ENCODE results near the gene SH2D2A.

SH2D2A gene

GRCh38 chr1:156851779-156852417 is 35.2 kb upstream of the SH2D2A start:
- TF ChIP-seq CTCF (conservative IDR thresholded peaks at IDR 0.05; ENCODE audit: low read depth): no peak
- ChIA-PET CTCF (interaction anchor here (1.1 to 1.4 kb wide), 2 partner anchors 13 to 14 kb away, joined by 3 read pairs; no protein-coding TSS in a partner anchor), POLR2A (ENCODE audit: low non-redundant PET) (no interaction called here)
- DNase-seq (ENCODE audit: low spot score): no peak
- H3K27ac ChIP-seq: no peak overlapping the region

DNA sequence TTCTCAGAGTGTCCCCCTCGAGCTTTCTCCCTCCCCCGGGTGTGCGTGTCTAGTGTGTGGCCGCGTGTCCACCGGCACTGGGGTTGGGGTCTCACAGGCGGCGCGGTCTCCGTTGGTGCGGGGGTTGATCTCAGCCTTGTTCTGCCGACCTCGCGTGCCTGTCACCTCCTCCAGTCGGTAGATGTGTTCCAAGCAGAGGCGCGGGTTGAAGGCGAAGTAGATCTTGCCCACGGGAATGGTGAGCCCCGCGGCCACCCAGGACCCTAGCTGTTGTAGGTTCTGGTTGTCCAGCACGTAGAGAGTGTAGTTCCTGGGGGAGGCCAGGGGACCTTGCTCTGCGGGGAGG is 32.5 kb upstream of the SH2D2A start:
- CTCF ChIA-PET: interaction anchor here (1.9 to 3.6 kb wide), 2 partner anchors 10 to 11 kb away, joined by 14 to 18 read pairs; partner anchors contain the start of gene NTRK1
- TF ChIP-seq CTCF (conservative IDR thresholded peaks at IDR 0.05; ENCODE audit: low read depth): no peak
- POLR2A ChIA-PET (ENCODE audit: low non-redundant PET): no interaction called here

GRCh38 chr1:156848461-156849150 is 32.0 kb upstream of the SH2D2A start:
- H3K27ac ChIP-seq: no peak overlapping the region
- no peak for DNase-seq (ENCODE audit: low spot score)
- POLR2A ChIA-PET (ENCODE audit: low non-redundant PET): no interaction called here
- no peak for TF ChIP-seq CTCF (conservative IDR thresholded peaks at IDR 0.05; ENCODE audit: low read depth)
- CTCF ChIA-PET: interaction anchor here (1.9 to 3.6 kb wide), 2 partner anchors 10 to 12 kb away, joined by 14 to 18 read pairs; partner anchors contain the start of gene NTRK1

More for the DNA sequence above, 32.5 kb upstream of the SH2D2A start:
- DNase-seq (ENCODE audit: low spot score): no peak
- no peak overlapping the region for H3K27ac ChIP-seq

DNA sequence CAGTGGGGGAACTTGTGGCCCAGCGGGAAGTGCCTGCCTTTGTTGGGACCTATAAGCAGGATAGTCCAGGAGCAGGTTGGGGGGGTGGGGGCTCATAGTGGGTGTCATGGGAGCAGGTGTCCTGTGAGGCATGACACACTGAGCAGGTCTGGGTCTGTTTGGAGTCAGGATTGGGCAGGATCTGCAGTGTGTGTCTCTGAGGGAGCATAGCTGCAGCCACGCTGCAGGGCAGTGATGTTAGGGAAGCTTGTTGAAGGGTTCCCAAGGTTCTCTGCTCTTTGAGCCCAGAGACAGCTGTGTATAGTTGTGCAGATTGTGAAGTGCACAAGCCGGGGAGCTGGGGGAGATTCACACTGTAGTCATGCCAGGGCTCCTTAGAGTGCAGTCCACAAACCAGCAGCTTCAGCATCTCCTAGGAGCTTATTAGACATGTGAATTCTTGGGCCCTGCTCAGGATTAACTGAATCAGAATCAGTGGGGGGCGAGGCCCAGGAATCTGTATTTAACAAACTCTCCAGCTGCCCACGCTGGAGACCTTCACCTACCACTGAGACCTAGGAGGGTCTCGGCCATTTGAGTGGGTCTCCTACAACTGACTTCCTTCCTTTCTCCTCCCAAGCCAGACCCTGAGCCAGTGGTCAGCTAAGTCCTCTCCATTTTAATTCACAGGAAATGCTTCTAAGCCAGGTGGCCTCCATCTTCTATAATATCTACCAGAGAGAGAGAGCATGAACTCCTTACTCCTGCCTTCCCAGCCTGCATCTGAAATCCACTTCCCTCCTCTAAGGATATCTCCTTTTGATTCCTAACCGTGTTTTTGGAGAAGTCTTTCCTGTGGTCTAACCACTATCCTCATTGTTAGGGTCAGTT is 31.2 kb upstream of the SH2D2A start:
- ChIA-PET POLR2A (ENCODE audit: low non-redundant PET) (no interaction called here), CTCF (interaction anchor here (1.9 to 3.6 kb wide), 2 partner anchors 9 to 12 kb away, joined by 14 to 18 read pairs; partner anchors contain the start of gene NTRK1)
- TF ChIP-seq CTCF (conservative IDR thresholded peaks at IDR 0.05; ENCODE audit: low read depth): no peak
- DNase-seq (ENCODE audit: low spot score): no peak
- H3K27ac ChIP-seq: no peak overlapping the region

DNA sequence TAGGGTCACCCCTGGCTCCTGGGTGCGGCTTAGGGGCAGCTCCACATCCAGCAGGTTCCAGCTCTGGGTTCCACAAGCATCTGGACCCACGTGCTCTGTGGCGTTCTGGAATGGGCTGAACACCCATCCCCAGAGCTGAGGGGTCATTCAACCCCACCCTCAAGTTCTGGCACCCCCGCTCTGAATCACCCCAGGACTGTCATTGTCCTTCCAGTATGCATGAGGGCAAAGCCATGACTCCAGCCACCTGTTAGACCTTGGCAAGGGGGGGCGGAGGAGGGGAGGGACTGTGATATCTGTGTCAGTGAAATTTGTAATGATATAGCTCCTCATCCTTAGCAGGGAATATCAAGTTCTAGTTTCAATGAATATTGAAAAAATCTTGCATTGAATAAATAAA is 30.0 kb upstream of the SH2D2A start:
- CTCF ChIA-PET: interaction anchor here (0.6 to 3.6 kb wide), 2 partner anchors 14 to 377 kb away, joined by 5 to 14 read pairs; partner anchors contain the start of gene NTRK1
- DNase-seq (ENCODE audit: low spot score): no peak
- H3K27ac ChIP-seq: no peak overlapping the region
- POLR2A ChIA-PET (ENCODE audit: low non-redundant PET): no interaction called here
- TF ChIP-seq CTCF (conservative IDR thresholded peaks at IDR 0.05; ENCODE audit: low read depth): no peak

- ChIA-PET CTCF (interaction anchor here (0.6 to 3.6 kb wide), 2 partner anchors 14 to 308 kb away, joined by 3 to 14 read pairs; partner anchors contain the start of gene NTRK1), POLR2A (ENCODE audit: low non-redundant PET) (no interaction called here)
- TF ChIP-seq CTCF (conservative IDR thresholded peaks at IDR 0.05; ENCODE audit: low read depth): no peak
- H3K27ac ChIP-seq: no peak overlapping the region
- no peak for DNase-seq (ENCODE audit: low spot score)
Observed at GRCh38 chr1:156845953-156846545, 29.4 kb upstream of the SH2D2A start.

Measured in RWPE1 (cell line).